HEK293T (cell line): ENCODE data around the gene NAMPT.

Source experiments
- ARNT ChIP-seq: fragments of 450-650 bp; IDR thresholded peaks from 2 replicates; pipeline ENCODE4 v1.6.1; 2017; ENCODE audit warnings: mild to moderate bottlenecking
- ELF4 ChIP-seq: fragments of 450-650 bp; IDR thresholded peaks from 2 replicates; pipeline ENCODE4 v1.6.1; 2017; ENCODE audit warnings: antibody characterized with exemption
- SP1 ChIP-seq: fragments of 450-650 bp; IDR thresholded peaks from 2 replicates; pipeline ENCODE4 v1.6.1; 2017
- SUZ12 ChIP-seq: fragments of 450-650 bp; IDR thresholded peaks from 2 replicates; pipeline ENCODE4 v1.6.1; 2016; ENCODE audit warnings: mild to moderate bottlenecking
- TARDBP ChIP-seq: fragments of 450-650 bp; IDR thresholded peaks from 2 replicates; pipeline ENCODE4 v1.6.1; 2016

DNA sequence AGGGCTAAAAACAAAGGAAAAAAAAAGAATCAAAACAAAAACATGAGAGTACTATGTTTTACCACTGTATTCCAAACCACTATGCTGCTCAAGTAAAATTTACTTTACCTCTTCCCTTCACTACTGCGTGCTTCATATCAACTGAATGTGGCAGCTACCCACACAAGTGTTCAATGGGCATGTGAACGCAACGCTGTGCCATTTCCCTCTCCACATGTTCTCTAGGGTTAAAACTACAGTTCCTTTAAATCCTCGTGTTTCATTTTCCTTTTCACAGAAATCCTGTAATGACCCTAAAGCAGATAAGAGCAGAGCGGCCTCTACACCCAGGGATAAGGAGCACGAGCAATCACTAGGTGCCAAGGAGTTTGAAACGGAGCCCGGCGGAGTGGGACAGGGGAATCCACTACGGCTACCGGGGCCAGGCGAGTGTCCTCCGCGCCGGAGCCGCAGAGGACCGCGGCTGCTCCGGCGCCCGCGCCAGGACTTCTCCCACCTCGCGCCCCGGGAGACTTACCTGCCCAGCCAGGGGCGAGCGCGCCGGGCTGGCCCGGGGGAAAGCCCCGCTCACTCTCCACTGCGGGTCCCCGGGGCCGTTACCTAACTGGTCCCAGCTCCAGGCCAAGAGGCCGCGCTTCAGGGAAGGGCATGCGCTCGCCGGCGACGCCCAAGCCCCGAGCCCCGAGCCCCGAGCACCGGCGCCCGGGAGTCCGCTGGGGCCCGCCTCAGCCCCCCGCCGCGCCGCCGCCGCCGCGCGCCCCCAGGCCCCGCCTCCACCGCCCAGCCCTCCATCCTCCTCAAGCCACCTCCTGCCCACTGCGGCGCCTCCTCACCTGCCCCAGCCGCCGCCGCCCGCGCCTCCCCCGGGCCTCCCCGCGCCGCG, 711 bp downstream of the NAMPT start:
- TF ChIP-seq SP1: no peak
- no peak for TF ChIP-seq ELF4
- no peak for TF ChIP-seq TARDBP
- no peak for TF ChIP-seq SUZ12
- no peak for TF ChIP-seq ARNT
